Suprapubic skin (tissue), 4 donors: ENCODE results near the gene SPEM3. TPM values are rescaled to one million over a fixed set of nuclear protein-coding genes. Genes with fewer than 3 reads are reported as not detected.

Experiments used
- DNase-seq, 2 donors: peaks; one replicate each; pipeline ENCODE4 v3.0.0-alpha.2; 2019; ENCODE audit warnings: low spot score in 2 of 2
- H3K27ac ChIP-seq: fragments of 200-600 bp; sonication (generic); one replicate; pipeline ENCODE4 v1.5.1; 2019
- H3K27me3 ChIP-seq: fragments of 200-600 bp; sonication (generic); one replicate; pipeline ENCODE4 v1.5.1; 2019
- H3K36me3 ChIP-seq: fragments of 200-600 bp; sonication (generic); one replicate; pipeline ENCODE4 v1.5.1; 2019
- H3K4me1 ChIP-seq: fragments of 200-600 bp; sonication (generic); one replicate; pipeline ENCODE4 v1.5.1; 2019
- H3K4me3 ChIP-seq: fragments of 200-600 bp; sonication (generic); one replicate; pipeline ENCODE4 v1.5.1; 2019; ENCODE audit warnings: mild to moderate bottlenecking
- H3K9me3 ChIP-seq: fragments of 200-600 bp; sonication (generic); one replicate; pipeline ENCODE4 v1.5.1; 2019
- CTCF ChIP-seq, 2 donors: fragments of 200-600 bp in 1 of 2; fragments of 450-650 bp in 1 of 2; sonication (generic) in 1 of 2; IDR thresholded peaks; one replicate each; pipeline ENCODE4 v1.5.1; 2016 to 2019; ENCODE audit warnings: antibody characterized with exemption in 2 of 2, mild to moderate bottlenecking in 1 of 2, moderate library complexity in 1 of 2
- EP300 ChIP-seq: sonication (generic); formaldehyde crosslinking; IDR thresholded peaks from one replicate; pipeline ENCODE4 v1.6.1; 2017; ENCODE audit warnings: antibody characterized with exemption
- POLR2A ChIP-seq, 2 donors: fragments of 450-650 bp; IDR thresholded peaks; one replicate each; pipeline ENCODE4 v1.6.1; 2017; ENCODE audit warnings: antibody characterized with exemption in 2 of 2, mild to moderate bottlenecking in 2 of 2, moderate library complexity in 2 of 2
- POLR2AphosphoS5 ChIP-seq, 3 donors: sonication (generic); formaldehyde crosslinking; IDR thresholded peaks; one replicate each; pipeline ENCODE4 v1.6.1; 2017; ENCODE audit warnings: antibody characterized with exemption in 3 of 3
- WGBS: methylation state at CpG from one replicate; pipeline ENCODE4 v1.1.5; 2018; 5-methylcytosine and 5-hydroxymethylcytosine counted together
- total RNA-seq, 4 donors: library from RNA; depleted of rRNA; stranded (reverse); fragments of >200 nt; gene quantifications; one replicate each; pipeline ENCODE4 v1.1.0, GENCODE V29; 2016

The SPEM3 gene
- total RNA-seq, 4 donors from 2014 or later = not detected

DNA sequence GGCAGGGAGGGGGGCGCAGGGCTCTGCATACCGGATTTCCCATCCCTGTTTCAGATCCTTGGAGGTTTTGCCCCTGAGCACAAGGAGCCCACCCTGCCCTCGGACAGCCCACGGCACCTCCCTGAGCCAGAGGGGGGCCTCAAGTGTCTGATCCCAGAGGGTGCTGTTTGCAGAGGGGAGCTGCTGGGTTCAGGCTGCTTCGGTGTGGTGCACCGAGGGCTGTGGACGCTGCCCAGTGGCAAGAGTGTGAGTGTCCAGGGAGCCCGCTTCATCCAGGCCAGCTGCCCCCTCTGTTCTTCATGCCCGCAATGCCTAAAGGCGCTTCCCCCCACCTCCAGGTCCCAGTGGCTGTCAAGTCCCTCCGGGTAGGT, 45.3 kb upstream of the SPEM3 start:
- TF ChIP-seq CTCF (IDR thresholded peaks at IDR 0.05) = no peak
- TF ChIP-seq EP300 = no peak
- TF ChIP-seq POLR2AphosphoS5 (IDR thresholded peaks at IDR 0.05) = no peak
- no peak for TF ChIP-seq POLR2A (IDR thresholded peaks at IDR 0.05)
- Histone ChIP-seq H3K9me3 (no peaks in the 10 kb centered on the region), H3K4me1 (peaks cover 42% of the 10 kb centered on the region), H3K27me3 (no peaks in the 10 kb centered on the region), H3K4me3 (peak overlapping the region; percentile 40), H3K27ac (no peak overlapping the region), H3K36me3 (peaks cover 35% of the 10 kb centered on the region)
- 77% methylated on average over 9 of the region's 11 CpGs for WGBS
- no peak for DNase-seq

DNA sequence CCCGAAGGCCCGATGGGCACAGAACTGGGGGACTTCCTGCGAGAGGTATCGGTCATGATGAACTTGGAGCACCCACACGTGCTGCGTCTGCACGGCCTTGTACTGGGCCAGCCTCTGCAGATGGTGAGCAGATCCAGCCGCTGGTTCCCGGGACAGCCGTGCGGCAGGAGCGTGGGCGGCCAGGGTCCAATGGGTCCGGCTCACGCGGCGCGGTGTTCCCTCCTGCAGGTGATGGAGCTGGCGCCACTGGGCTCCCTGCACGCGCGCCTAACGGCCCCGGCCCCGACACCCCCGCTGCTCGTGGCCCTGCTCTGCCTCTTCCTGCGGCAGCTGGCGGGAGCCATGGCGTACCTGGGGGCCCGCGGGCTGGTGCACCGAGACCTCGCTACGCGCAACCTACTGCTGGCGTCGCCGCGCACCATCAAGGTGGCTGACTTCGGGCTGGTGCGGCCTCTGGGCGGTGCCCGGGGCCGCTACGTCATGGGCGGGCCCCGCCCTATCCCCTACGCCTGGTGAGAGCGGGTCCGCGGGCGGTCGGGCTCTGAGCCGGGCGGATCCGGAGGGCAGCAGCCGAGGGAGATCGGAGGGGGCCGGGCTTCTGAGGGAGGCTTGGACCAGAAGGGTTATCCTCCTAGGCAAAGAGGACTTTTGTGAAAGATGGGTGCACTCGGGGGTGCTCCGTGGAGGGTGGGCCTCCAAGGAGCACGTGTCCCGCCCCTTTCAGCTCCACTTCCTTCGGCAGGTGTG, 44.7 kb upstream of the SPEM3 start:
- no peak overlapping the region for H3K27ac ChIP-seq
- H3K4me3 ChIP-seq = peak overlapping the region; percentile 40
- no peak for DNase-seq
- 50% methylated on average over 8 of the region's 65 CpGs for WGBS
- H3K36me3 ChIP-seq = peaks cover 41% of the 10 kb centered on the region
- TF ChIP-seq POLR2AphosphoS5 (IDR thresholded peaks at IDR 0.05) (no peak), CTCF (IDR thresholded peaks at IDR 0.05) (no peak), POLR2A (IDR thresholded peaks at IDR 0.05) (no peak), EP300 (no peak)
- H3K9me3 ChIP-seq = no peaks in the 10 kb centered on the region
- H3K27me3 ChIP-seq = no peaks in the 10 kb centered on the region
- peaks cover 42% of the 10 kb centered on the region for H3K4me1 ChIP-seq

DNA sequence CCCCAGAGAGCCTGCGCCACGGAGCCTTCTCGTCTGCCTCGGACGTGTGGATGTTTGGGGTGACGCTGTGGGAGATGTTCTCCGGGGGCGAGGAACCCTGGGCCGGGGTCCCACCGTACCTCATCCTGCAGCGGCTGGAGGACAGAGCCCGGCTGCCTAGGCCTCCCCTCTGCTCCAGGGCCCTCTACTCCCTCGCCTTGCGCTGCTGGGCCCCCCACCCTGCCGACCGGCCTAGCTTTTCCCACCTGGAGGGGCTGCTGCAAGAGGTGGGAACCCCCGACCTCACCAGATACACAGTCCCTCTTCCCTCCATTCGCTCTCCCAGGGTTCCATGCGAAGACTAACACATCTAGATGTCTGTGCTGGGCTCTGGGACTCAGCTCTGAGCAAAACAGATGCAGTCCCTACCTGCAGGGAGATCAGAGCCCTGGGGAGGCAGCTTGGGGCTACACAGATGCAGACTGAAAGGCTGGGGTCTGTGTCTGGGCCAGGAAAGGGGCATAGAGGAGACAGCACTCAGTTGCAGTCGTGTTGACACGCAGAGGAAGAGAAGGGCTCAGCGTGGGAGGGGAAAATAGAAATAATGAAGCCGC, 44.1 kb upstream of the SPEM3 start:
- no peak for TF ChIP-seq CTCF (IDR thresholded peaks at IDR 0.05)
- no peak for TF ChIP-seq POLR2AphosphoS5 (IDR thresholded peaks at IDR 0.05)
- TF ChIP-seq EP300 = no peak
- no peak for TF ChIP-seq POLR2A (IDR thresholded peaks at IDR 0.05)
- H3K27ac ChIP-seq = no peak overlapping the region
- peaks cover 42% of the 10 kb centered on the region for H3K4me1 ChIP-seq
- peak overlapping the region; percentile 40 for H3K4me3 ChIP-seq
- no peaks in the 10 kb centered on the region for H3K9me3 ChIP-seq
- no peak for DNase-seq
- peaks cover 47% of the 10 kb centered on the region for H3K36me3 ChIP-seq
- WGBS = 73% methylated on average over 17 of the region's 23 CpGs
- no peaks in the 10 kb centered on the region for H3K27me3 ChIP-seq

DNA sequence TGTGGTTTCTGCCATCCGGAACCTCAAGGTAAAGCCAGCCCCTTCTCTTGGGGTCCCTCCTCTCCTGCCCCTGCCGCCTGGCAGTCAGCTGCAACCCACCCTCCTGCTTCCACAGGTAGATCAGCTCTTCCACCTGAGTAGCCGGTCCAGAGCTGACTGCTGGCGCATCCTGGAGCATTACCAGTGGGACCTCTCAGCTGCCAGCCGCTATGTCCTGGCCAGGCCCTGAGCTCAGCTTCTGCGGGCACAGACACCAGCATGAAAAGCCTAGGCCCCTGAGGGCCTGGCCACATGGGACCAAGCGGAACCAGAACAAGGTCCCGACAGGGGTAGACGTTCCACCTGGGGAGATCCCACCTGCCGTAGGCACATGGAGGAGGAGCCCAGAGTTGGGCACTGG, 39.8 kb upstream of the SPEM3 start:
- 88% methylated on average over 8 of the region's 10 CpGs for WGBS
- Histone ChIP-seq H3K4me3 (no peak overlapping the region), H3K9me3 (no peaks in the 10 kb centered on the region), H3K36me3 (peaks cover 62% of the 10 kb centered on the region), H3K4me1 (peaks cover 14% of the 10 kb centered on the region), H3K27me3 (no peaks in the 10 kb centered on the region), H3K27ac (no peak overlapping the region)
- DNase-seq = no peak
- TF ChIP-seq EP300 (no peak), CTCF (IDR thresholded peaks at IDR 0.05) (no peak), POLR2A (IDR thresholded peaks at IDR 0.05) (no peak), POLR2AphosphoS5 (IDR thresholded peaks at IDR 0.05) (no peak)
